ENCODE data around the gene TNS3.

GRCh38 chr7:47228386-47229014, 353.4 kb downstream of the TNS3 start:
- TF ChIP-seq EZH2 (IDR thresholded peaks at IDR 0.05; ENCODE audit: borderline replicate concordance, insufficient read depth, low read depth, low read length, poor library complexity, severe bottlenecking), result no peak
- TF ChIP-seq, protein P1, sequence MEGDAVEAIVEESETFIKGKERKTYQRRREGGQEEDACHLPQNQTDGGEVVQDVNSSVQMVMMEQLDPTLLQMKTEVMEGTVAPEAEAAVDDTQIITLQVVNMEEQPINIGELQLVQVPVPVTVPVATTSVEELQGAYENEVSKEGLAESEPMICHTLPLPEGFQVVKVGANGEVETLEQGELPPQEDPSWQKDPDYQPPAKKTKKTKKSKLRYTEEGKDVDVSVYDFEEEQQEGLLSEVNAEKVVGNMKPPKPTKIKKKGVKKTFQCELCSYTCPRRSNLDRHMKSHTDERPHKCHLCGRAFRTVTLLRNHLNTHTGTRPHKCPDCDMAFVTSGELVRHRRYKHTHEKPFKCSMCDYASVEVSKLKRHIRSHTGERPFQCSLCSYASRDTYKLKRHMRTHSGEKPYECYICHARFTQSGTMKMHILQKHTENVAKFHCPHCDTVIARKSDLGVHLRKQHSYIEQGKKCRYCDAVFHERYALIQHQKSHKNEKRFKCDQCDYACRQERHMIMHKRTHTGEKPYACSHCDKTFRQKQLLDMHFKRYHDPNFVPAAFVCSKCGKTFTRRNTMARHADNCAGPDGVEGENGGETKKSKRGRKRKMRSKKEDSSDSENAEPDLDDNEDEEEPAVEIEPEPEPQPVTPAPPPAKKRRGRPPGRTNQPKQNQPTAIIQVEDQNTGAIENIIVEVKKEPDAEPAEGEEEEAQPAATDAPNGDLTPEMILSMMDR (IDR thresholded peaks at IDR 0.05), result no peak

Data from B cell (primary cell).